ENCODE data around the gene TSPYL1.

TSPYL1 gene

DNA sequence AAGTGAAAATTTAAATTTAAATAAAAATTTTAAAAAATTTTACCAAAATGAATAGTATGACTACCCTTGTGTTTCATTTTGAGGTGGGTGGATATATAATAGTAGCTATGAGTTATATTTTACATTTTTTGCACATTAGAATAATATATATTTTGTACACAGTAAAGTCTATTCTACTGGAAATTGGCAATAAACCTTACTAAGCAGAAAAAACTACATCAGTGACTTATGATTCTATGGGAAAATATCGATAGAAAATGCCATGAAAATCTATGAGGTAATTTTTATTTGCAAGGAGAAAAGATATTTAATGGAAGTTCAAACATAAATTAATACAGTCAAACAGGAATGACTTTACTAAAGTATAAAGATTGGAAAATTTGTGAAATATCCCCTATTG is 23.0 kb downstream of the TSPYL1 start:
- DNase-seq = no peak

DNA sequence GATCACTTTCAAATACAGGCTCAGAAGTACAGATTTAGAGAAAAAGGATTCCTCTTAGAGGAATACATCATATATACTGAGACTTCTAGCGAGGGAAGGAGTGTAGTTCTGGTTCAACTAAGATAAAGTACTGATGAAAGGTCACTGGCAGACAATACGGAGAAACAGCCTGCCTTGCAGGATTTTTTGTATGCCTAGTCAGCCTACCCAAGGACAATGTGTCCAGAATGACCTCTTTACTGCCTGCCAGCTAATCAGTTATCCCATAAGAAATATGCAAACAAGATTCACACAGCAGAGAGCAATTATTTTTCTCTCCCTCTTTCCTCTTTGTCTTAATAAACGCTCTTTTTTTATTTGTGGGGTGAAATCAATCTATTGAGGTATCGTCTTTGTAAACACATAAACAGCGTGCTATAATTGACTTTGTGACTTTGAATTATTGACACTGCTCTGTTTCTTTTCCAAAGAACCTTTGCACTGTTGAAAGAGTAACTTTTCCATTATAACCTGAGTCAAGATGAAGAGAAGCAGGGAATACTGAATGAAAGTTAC is 24.4 kb downstream of the TSPYL1 start:
- no peak for DNase-seq

DNA sequence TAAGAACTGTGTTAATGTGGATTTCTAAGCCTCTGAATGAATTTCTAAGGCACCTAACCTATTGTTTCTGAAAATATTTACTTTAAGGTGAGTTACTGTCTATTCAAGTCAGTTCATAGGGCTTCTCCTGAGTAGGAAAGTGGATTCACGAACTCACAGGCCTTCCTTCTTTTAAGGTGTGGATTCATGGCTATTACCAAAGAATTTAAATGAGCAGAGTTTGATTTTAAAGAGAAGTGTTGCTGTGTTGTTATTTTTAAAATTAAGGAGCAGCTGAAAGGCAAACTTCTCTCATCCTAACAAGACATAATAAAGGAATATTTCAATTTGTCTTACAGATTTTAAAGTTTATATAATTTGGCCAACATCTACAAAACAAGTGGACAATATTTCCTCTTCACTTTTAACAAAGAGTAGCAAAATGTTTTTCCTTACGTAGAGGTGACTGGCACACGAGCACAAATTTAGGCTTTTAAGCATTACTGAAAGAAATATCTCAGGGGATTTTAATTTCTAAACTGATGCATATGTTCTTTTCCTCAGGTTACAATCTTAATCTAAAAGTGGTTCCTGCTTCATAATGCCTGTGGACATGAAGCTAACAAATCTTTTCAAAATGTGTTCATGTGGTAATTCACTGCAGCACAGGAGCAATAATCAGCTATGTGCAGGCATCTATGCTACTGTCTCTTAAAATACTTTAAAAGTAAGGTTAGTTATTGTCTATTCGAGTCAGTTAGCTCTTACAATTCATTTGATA is 25.3 kb downstream of the TSPYL1 start:
- DNase-seq = no peak

DNA sequence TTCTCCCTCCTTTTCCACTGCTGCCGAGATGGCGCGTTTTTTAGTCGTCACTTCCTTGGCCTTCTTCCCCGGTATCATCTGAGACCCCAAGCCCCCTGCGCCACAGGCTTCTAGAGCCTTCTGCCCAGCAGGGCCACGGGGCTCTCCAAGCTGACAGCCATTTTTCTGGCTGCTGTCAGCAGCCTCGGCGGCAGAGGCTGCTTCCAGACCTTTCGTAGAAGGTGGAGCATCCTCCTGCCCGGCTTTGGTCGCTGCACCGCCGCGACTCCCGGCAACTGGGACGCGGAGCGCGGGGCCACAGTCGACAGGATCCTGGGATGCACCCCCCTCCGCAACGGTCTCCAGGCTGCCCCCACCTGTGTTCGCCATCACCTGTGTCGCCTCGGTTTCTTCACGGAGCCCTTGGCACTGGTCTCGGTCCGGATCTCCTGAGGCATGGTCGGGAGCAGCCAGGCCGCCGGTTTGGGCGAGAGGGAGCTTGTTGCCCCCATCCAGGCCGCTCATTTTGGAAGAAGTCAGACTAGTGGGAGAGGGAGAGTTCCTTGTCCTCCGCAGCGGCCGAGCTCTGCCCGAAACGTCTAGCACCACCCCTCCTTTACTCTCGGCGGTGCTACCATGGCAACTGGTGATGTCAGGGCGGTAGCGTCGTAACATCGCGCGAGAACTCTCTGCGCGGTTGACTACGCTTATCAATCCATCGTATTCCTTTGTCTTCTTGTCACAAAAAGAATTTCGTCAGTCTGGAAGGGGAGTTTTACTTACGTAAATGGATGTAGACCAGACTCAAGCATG is 26.0 kb downstream of the TSPYL1 start, which contains the start of gene TSPYL4:
Gene TSPYL4, minus strand, starts transcription at position 571 of the 792 bp plus-strand sequence. Its CDS starts 67 bp downstream, at position 504.
- DNase-seq = peak; percentile 88 to 91

DNA sequence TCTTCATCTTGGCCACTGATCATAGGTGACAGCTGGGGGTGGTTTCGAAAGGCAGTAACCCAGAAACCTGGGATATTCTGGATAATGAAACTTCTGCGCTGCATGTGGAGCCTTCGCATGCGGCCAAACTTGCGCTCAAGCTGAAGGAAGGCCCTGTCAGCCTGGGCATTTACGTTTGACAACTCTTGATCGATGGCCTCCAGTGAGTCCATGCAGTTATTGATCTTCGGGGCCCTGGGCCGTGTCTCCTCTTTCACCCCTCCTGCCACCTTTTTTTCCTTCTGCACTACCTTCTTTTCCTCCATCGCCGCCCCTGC is 26.6 kb downstream of the TSPYL1 start:
- no peak for DNase-seq

DNA sequence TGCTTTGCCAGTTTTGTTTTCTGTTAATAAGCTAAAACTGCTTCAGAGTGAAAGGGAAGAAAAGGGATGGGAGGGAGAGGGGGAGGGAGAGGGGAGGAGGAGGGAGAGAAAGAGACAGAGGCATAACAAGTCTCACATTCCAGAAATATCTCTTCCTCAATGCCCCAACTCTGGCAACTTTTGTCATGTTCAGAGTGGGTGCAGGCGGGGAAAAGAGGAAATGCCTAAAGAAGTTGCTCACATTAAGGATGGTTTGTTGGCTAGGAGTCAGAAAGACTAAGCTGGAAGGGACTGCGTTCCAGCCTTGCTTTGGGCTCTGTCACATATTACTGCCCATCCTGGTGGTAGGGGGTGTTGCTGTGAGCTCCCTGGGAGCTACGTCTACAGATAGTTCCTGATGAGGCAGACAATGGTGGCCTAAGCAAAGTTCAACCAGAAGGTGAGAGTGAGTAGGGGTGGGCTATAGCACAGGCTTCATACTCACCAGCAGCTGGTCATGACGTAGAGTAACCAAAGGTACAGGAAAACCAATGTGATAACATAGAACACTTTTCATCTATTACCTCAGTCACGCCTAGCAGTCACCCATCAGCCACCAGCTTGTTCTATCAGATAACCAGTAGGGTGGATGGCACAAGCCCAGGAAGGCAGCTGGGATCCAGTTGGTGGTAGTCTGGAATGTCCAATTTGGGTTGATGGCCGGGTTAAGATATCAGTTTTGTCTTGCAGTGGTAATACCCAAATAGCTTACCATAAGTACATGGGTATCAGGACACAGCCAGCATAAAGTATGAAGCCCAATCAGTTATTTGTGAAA is 28.0 kb downstream of the TSPYL1 start:
- DNase-seq = no peak

DNA sequence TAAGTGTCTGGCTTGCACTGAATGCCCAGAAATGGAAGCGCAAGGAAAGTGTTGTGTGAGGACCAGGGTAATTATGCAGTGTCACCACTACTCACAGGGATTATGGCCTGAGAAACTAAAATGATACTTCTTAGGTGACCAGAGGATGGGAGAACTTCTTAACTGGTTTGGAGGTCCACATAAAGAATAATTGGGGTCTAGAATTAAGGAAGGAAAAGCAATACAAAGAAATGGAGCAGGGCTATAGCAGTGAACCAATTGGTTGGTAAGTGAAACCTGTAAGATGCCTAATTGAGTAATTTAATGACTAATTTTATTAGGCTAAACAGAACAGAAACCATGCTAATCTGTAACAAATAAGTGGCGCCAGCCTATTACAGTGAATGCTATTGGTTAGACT is 31.2 kb downstream of the TSPYL1 start:
- no peak for DNase-seq

DNA sequence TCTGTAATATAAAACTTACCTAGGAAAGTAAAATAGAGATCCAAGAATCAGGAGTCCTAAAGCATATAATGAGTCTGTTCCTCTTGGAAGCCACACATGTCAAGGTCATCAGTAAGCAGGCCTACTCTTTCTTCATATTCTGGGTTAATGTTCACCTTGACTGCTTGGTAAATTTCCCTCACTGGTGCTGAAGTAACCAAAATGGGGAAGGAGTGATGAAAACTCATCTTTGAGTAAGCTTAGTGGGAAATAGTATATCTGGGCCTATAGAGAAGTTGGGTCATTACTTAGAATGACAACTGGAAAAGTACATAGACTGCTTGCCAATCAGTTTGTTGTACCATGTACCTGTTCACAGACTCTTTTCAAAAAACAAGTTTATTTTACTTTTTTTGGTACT is 32.4 kb downstream of the TSPYL1 start:
- DNase-seq = no peak

DNA sequence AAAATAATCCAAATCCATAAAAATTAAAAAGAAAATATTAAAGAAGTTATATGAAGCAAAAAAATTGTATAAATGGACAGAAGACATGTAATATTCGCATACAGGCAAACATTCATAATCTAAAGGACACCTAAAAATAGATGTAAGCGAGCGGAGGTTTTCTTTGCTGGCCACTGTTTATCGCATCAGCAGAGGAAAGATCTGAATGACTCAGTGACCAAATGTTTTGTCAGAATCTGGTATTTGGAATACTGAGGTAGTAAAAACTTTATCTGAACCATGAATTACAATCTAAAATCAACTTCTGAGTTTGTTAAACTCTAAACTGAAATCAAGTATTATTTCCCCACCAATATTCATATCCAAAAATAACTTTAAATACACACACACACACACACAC is 33.6 kb downstream of the TSPYL1 start:
- DNase-seq = no peak

DNA sequence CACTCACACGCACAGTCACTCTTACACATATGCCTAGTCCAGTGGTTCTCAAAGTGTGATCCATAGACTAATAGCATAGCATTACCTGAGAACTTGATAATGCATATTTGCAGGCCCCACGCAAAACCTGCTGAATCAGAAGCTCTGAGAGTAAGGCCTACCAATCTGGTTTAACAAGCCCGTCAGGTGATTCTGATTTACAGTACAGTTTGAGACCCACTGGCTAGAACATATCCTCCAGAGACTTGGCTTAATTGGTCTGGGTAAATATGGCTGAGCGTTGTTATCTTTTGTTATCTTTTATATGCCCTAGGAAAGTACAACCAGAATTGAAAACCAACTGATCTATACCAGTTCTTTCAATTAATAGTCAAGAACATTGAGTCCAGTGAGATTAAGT is 35.4 kb downstream of the TSPYL1 start:
- DNase-seq = no peak

DNA sequence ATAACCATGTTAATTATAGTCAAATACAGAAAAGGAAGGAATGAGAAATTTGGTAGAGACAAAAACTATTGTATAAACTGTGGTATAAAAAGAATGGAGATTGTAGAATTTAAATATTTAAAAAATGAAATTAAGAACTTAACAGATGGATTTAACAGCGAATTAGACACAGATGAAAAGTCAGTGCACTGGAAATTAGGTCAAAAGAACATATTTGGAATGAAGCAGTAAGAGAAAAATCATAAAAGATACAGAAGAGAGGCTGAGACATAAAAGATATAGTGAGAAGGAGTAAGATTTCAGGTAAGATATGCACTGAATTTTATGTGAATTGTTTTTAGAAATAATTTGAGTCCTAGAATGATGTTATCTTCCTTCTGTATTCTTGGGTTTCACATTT is 39.9 kb downstream of the TSPYL1 start:
- no peak for DNase-seq

DNA sequence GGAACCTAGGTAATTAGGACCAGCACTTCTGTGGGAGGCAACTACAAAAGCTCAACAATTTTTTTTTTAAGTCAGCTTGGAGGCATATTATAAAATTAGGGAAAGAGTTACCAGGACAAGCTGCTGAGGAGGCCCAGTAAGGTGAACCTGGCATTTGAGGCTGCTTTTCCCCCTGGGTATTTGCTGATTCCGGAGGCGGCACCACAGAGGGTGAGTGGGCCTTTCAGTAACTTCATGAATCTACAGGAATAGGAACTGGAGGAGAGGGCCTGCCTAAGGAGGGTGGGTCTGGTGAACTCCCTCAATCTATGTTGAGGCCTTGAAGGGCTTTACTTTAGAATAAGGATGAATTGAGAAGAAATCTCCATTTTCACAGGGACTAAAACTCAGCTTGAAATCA is 40.5 kb downstream of the TSPYL1 start:
- no peak for DNase-seq

DNA sequence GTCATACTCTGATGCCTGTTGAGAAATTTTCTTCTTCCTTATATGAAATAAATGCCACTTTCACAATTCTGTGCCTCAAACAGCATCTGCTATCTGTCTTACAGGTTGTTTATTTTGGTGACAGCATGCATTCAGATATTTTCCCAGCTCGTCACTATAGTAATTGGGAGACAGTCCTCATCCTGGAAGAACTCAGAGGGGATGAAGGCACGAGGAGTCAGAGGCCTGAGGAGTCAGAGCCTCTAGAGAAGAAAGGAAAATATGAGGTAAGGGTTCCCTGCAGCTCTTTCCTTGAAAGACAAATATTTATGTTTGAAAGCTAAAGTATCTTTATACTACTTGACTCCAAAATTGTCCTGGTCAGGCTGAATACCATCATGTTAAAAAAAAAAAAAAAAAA is 41.6 kb downstream of the TSPYL1 start:
- no peak for DNase-seq

DNA sequence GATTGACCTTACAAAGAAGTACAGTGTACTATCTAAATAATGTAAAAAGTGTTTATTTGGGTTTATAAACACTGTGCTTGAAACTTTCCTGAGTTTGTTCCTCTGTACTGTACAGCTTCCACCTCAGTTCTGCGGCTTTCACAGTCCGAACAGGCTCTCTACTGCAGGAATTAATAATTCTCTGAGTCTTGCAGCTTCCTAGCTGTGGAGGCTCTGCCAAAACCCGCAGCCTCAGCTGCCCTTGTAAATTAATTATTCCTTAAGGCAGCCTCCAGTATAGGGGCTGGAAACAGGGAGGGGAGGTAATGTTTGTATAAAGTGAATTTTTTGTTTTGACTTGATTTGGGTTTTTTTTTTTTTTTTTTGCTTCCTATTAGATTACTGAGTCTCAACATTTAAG is 45.0 kb downstream of the TSPYL1 start:
- DNase-seq = no peak

DNA sequence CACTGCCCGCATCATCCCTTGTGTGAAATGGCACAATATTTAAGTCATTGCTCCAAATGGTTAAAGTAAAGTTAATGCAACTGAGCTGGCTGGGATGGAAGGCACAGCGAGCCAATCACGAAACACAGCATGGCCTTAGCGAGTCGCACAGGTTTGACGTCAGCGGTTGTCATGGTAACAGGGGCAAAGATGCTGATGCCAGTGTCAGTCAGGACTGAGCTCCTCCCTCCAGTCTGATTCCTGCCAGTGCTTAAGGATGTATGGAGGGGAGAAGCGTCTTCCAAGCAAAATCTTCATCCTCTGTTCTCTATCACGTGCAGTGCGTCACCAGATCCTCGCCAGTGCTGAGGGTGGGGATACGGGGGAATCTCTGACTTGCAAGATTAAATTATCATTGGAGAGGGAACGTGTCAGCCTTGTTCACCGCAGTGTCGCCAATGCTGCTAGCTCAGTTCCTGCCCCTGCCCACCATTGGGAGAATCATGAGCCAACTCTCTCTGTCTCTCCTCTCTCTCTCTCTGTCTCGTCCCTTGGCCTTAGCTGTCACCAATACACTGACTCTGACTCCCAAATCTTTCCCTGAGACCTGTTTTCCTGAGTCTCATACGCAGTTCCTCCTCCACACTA is 50.3 kb downstream of the TSPYL1 start:
- DNase-seq = peak in 1 of 2 experiments; percentile 20
